GM21381 (cell line): ENCODE results near the gene VTI1A.
"Not testable (repeated sequence)": the region's sequence is repeated elsewhere in the genome, so short reads cannot be mapped to it uniquely, and the experiment has no call there.

ENCODE experiments used
- ATAC-seq: cut with Tn5 transposase; IDR thresholded peaks from one replicate; pipeline ENCODE4 v1.9.1; 2021; ENCODE audit warnings: mild to moderate bottlenecking, moderate library complexity; ENCODE audit not compliant: unreplicated experiment

The VTI1A gene

DNA sequence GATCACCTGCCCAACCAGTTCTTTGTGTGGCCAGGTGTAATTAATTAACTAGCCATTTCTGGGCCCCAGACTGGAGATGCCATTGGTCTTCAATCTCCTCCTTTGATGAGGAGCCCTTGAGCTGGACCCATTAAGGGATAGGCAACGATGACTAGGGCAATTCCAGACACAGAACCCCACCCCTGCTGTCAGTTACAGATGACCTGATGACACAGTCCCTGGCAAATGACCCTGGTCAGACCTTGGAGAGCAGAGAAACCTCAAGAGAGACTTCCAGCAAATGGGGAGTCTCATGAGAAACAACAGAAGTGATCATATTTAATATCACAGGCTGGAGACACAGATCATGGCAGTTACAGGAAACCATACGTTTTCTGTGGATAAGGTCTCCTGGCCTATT, 401.2 kb downstream of the VTI1A start:
- ATAC-seq: no peak

DNA sequence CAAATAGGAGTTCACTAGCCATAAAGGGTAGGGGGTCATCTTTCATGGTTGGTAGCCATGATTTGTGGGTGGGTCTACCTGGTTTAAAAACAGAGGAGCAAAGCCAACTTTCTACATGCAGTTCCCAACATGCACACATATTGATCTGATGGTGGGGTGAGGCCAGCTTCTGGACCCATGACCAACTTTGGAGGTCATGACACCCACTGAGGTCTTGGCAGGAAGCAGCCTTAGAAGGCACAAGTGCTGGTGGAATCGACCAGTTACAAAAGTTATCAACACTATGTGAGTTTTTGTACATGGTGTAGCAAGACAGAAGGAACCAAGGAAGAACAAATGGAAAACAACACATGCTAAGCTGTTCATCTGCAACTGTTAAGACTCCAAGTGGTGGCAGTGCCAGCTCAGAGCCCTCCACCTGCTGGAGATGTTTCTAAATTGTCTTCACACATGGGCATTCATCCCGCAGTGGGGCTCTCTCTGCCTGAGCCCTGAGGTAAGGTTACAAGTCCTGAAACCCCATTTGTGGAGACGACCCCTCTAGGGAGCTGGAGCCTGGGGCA, 401.9 kb downstream of the VTI1A start:
- no peak for ATAC-seq

DNA sequence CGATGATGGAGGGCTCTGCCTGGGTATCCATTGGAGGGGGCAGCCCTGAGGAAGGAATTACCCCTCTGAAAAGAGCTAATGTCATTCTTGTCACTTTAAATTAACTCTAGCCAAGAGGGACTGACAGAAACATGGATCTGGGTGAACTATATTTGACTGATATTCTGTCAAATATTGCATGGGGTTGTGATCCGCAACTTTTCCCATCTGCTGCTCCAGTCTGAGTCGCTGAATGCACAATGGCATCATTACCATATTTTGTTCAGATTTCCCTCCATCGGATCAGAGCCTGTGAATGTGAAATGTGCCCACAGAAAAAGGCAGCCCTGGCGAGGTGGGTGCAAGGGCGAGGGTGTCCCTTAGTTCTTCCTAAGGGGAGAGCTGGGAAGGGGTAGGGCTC, 402.5 kb downstream of the VTI1A start:
- no peak for ATAC-seq

DNA sequence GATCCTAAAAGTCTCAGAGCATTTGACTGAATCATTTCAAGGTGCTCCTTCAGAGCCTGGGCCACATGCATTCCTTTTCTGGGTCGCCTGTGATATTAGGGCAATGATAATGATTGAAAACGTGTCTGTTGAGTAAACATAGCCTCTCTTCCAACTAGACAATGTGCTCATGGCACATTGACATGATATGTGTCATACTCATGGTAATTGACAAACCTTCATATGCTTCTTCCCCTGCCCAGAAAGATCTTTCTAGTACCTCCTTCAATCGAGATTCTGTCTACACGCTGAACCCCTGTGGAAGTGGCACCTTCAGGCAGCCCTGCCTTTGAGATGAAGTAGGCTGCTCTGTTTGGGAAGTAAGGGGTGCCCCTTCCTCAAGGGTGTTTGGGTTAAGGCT, 404.2 kb downstream of the VTI1A start:
- no peak for ATAC-seq

DNA sequence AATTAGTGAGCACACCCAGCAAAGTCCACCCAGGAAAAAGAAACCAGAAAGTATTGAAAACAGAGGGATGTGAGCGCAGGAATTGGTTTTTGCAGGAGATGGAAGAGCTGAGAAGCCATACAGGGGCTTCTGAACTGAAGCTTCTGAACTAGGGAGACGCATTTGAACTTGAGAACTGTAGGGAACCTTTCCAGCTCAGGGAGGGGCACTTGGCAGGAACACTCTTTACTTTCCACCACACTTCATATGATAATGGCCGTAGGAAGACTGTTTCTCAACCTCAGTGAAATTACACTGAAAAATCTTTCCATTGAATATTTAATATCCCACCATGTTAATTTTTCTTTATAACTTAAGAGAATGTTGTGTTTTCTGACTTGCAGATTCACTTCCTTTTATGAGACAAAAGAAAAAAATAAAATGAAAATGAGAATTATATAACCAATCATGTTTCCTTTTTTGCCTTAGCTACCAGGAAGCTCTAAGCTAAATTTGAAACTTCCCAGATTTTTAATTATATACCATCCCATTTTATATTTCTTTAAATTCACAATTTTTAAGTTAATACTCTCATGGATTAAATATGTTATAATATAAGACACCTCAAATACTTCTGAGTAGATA, 404.7 kb downstream of the VTI1A start:
- no peak for ATAC-seq

DNA sequence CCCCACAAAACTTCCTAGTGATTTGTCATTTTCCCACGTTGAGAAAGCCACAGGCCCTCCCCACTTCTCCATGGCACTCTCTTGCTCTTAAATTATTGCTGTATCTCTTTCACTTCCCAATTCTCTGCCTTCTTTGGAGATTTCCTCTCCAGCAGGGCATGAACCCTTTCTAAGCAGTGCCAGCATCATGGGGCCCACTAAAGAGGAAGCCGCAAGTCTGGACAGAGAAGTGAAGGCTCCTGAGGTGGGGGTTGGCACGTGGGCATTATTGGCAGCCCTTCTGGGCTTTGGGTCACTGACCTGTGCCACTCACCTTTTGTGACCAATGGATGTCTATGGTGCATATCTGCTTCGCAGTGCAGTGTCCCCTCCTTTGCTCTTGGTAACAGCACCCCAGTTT, 405.3 kb downstream of the VTI1A start:
- no peak for ATAC-seq

DNA sequence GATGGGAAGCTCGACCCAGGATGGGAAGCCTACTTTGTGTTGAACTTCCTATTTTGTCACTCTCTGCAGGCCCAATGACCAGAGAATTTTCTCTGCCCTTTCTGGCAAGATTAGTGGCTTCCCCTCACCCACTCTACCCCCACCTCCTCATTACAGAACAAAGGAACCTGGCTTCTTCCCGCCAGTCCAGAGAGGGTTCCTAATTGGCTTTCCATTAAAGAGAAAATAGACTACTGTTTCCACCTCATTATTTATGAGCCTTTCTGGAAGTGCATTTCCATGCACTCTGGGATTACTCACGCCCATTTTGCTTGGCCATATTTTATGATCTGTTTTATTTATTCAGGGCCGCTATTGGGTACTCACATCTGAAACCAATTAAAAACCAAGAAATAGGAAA, 408.1 kb downstream of the VTI1A start:
- ATAC-seq: no peak

DNA sequence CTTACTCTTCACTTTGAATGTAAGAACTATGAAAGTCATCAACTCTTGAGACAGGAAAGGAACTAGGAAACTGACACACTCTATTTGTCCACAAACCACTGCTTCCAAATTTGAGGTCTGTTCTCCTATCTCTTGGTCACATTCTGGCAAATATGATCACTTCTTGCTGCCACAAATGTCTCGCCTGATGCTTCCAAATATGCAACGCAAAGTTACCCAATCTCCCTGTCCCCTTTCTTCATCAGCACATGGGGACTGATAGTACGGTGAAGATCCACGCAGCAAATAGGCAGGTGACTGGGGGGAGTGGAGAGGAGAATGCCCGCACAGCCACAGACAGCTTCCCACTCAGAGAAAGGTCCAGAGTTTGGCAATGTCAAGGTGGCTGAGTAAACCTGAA, 410.5 kb downstream of the VTI1A start:
- ATAC-seq: no peak

DNA sequence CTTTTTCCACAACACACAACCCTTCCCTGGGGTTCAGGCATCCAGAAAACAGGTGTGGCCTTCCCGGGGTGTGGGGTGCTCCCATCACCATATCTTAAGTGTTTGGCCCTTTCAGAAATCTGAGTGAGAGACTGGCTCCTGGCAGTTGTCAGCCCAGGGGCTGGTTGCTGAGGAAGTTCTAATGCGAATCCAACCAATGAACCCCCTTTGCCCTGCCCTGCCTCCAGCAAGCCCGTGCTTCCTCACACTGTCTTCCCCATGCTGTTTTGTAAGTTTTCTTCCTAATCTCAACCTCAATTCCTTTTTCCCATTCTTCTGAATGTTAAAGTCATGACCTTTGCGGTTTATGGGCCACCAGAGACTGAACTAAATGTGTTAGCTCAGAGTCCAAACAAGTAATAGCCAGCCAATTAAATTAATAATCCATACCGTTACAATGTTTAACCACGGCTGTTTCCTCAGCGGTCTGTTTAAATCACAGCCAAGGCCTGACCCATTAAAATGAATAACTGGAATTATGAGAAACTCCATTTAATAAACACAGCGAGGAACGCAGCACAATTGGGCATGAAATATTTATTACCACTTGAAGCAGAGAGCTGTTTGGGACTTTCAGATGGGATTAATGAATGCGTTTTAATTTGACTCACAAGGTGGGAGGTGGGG, 412.1 kb downstream of the VTI1A start:
- ATAC-seq: no peak

DNA sequence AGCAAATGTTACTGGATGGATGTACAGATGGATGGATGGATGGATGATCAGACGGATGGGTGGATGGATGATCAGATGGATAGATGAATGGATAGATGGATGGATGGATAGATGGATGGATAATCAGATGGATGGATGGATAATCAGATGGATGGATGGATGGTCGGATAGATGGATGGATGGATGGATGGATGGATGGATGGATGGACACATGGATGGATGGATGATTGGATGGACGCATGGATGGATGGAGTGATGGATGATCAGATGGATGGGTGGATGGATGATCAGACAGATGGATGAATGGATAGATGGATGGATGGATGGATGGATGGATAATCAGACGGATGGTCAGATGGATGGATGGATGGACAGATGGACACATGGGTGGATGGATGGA, 412.8 kb downstream of the VTI1A start:
- ATAC-seq: no peak

DNA sequence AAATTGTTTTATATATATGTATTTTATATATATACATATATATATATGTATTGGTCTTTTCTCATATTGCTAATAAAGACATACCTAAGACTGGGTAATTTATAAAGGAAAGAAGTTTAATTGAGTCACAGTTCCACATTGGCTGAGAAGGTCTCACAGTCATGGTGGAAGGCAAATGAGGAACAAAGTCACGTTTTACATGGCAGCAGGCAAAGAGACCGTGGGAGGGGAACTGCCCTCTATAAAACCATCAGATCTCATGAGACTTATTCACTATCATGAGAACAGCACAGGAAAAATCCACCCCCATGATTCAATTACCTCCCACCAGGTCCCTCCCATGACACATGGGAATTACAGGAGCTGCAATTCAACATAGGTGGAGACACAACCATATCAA, 416.4 kb downstream of the VTI1A start:
- ATAC-seq: not testable (repeated sequence)
